Heart right ventricle (tissue), 16 donors: ENCODE results near the gene RETREG3. TPM values are rescaled to one million over a fixed set of nuclear protein-coding genes. Genes with fewer than 3 reads are reported as not detected.
"Not testable (repeated sequence)": the region's sequence is repeated elsewhere in the genome, so short reads cannot be mapped to it uniquely, and the experiment has no call there.

ENCODE experiments used
- ATAC-seq, 8 donors: fragments of 200-7000 bp; cut with Tn5 transposase; one replicate each; pipeline ENCODE4 v1.9.1; 2020; ENCODE audit warnings: mild to moderate bottlenecking in 8 of 8, moderate library complexity in 8 of 8, moderate number of reproducible peaks in 1 of 8
- DNase-seq, 2 donors: peaks; one replicate each; pipeline ENCODE4 v3.0.0-alpha.2; 2020
- H3K27ac ChIP-seq, 10 donors: fragments of 200-600 bp; sonication (generic) in 2 of 10; one replicate each; pipeline versions ENCODE4 v1.5.0 to v1.8.0; 2020 to 2022; ENCODE audit warnings: mild to moderate bottlenecking in 3 of 10
- H3K27me3 ChIP-seq, 7 donors: fragments of 200-600 bp; one replicate each; pipeline ENCODE4 v1.8.0; 2021 to 2022; ENCODE audit warnings: mild to moderate bottlenecking in 2 of 7
- H3K36me3 ChIP-seq, 9 donors: fragments of 200-600 bp; sonication (generic) in 1 of 9; one replicate each; pipeline versions ENCODE4 v1.5.0 to v1.8.0; 2020 to 2022; ENCODE audit warnings: mild to moderate bottlenecking in 2 of 9
- H3K4me1 ChIP-seq, 9 donors: fragments of 200-600 bp; sonication (generic) in 1 of 9; one replicate each; pipeline versions ENCODE4 v1.5.0 to v1.8.0; 2020 to 2022; ENCODE audit warnings: mild to moderate bottlenecking in 4 of 9
- H3K4me3 ChIP-seq, 10 donors: fragments of 200-600 bp; sonication (generic) in 2 of 10; one replicate each; pipeline versions ENCODE4 v1.5.0 to v1.8.0; 2020 to 2022; ENCODE audit warnings: mild to moderate bottlenecking in 7 of 10, moderate library complexity in 2 of 10
- H3K9me3 ChIP-seq, 11 donors: fragments of 200-600 bp in 10 of 11; sonication (generic) in 2 of 11; one replicate each; pipeline versions ENCODE4 v1.5.0 to v1.8.0; 2013 to 2022; ENCODE audit warnings: mild to moderate bottlenecking in 2 of 11, control low read depth in 1 of 11, moderate library complexity in 1 of 11
- CTCF ChIP-seq, 9 donors: fragments of 200-600 bp; sonication (generic) in 2 of 9; IDR thresholded peaks; one replicate each; pipeline versions ENCODE4 v1.5.0 to v1.8.0; 2021 to 2022; ENCODE audit warnings: antibody characterized with exemption in 9 of 9, mild to moderate bottlenecking in 5 of 9, moderate library complexity in 1 of 9
- WGBS, 2 donors: extraction: QIAGEN DNeasy Blood & Tissue Kit; methylation state at CpG; one replicate each; pipeline ENCODE4 v1.1.7; 2013; ENCODE audit warnings: inconsistent platforms in 1 of 2; 5-methylcytosine and 5-hydroxymethylcytosine counted together
- intact Hi-C, 10 donors: fragments of 100-400 bp; cut with DNase I; formaldehyde crosslinking; loops; one replicate each; pipeline versions ENCODE4 v1.11.1 to v1.14.2; 2022
- polyA plus RNA-seq, 2 donors: library from polyadenylated mRNA; stranded (reverse); fragments of 200-250 nt; gene quantifications; one replicate each; pipeline ENCODE4 v1.2.3, GENCODE V29; 2013
- total RNA-seq, 10 donors: library from RNA; stranded (reverse); fragmentation: NEBNext Ultra II Directional in 3 of 10; extraction: Animal tissue kit (Norgen Biotek cat#: 25700) in 3 of 10; gene quantifications; one replicate each; pipeline versions ENCODE4 v1.2.1 to v1.2.4, GENCODE V29; 2021 to 2023
- donor health status: Arrhythmogenic right ventricular cardiomyopathy.
- donor health status: ischemic (EF 13 %, LVEDD 7.1; RV severe dilation, severe dysfunction).
- donor health status: healthy with polysubstance abuse.
- donor health status: DM: no; HTN: yes; CAD: no.
- donor health status: DM: no; HTN: no; CAD: no.
- donor health status: ischemic (EF 25% LVEDD 6.9; RV normal size, moderate dysfunction).
- donor health status: ischemic (EF 25% LVEDD 5.7; RV mildly dilated, moderate dysfunction).
- donor health status: healthy.
- donor health status: DM: yes; HTN: yes; CAD: no.
- donor health status: Ischemic cardiomyopathy.
- donor health status: ischemic (EF 35%, LVEDD 5.7; RV mildly dilated, moderate dysfunction).
- donor health status: nonischemic (EF 11% LVEDD 7.7; RV severe dilation, severe dysfunction).
- donor health status: DM: yes; HTN: yes; CAD: no.
- donor health status: PGD.
- donor health status: ischemic (EF 29% LVEDD 5.4; RV normal size, mild dysfunction).
- donor health status: nonischemic (EF 23%, LVEDD 6.1; RV moderate dilation, normal function).

RETREG3 gene
- total and polyA plus RNA-seq, 12 donors: 9.8 to 29.9 (median 22.8) TPM

- Histone ChIP-seq H3K27me3 (no peaks in the 10 kb centered on the region), H3K4me1 (peaks cover 7 to 34% (median 20%) of the 10 kb centered on the region in 9 donors), H3K4me3 (peak overlapping the region; percentile 69 to 96 (median 86)), H3K9me3 (no peaks in the 10 kb centered on the region), H3K36me3 (peaks cover 0 to 8% (median 0%) of the 10 kb centered on the region in 9 donors), H3K27ac (peak overlapping the region; percentile 47 to 97 (median 92))
- no peak for TF ChIP-seq CTCF (IDR thresholded peaks at IDR 0.05)
- 25 to 26% methylated on average over 4 of the region's 4 CpGs for WGBS, 2 donors
- ATAC-seq: peak in 3 of 8 donors; percentile 2 to 9 (median 4)
- intact Hi-C loops: no loop called here
- no peak for DNase-seq
These were observed 54.0 kb downstream of the RETREG3 start for GRCh38 chr17:42555122-42555622.

GRCh38 chr17:42554250-42555121 is 54.7 kb downstream of the RETREG3 start:
- H3K36me3 ChIP-seq: peaks cover 0 to 8% (median 0%) of the 10 kb centered on the region in 9 donors
- intact Hi-C loops: no loop called here
- H3K27ac ChIP-seq: peak overlapping the region; percentile 47 to 97 (median 92)
- ATAC-seq (peak; percentile 90 to 96 (median 96)), DNase-seq (peak; percentile 89 to 92)
- peaks cover 7 to 34% (median 20%) of the 10 kb centered on the region in 9 donors for H3K4me1 ChIP-seq
- H3K4me3 ChIP-seq: peak overlapping the region; percentile 69 to 96 (median 86)
- 0% methylated on average over 77 to 82 of the region's 82 CpGs for WGBS, 2 donors
- H3K27me3 ChIP-seq: no peaks in the 10 kb centered on the region
- TF ChIP-seq CTCF (IDR thresholded peaks at IDR 0.05): peak in 1 of 9 donors; percentile 1
- no peaks in the 10 kb centered on the region for H3K9me3 ChIP-seq

GRCh38 chr17:42553866-42554249 is 55.3 kb downstream of the RETREG3 start:
- TF ChIP-seq CTCF (IDR thresholded peaks at IDR 0.05): peak in 1 of 9 donors; percentile 4

GRCh38 chr17:42553161-42553818 is 55.9 kb downstream of the RETREG3 start:
- H3K4me1 ChIP-seq: peaks cover 7 to 39% (median 28%) of the 10 kb centered on the region in 9 donors
- peaks cover 0 to 9% (median 0%) of the 10 kb centered on the region in 7 donors for H3K27me3 ChIP-seq
- ATAC-seq (peak in 5 of 8 donors; percentile 1 to 34 (median 8)), DNase-seq (peak in 1 of 2 donors; percentile 26)
- no peaks in the 10 kb centered on the region for H3K9me3 ChIP-seq
- WGBS, 2 donors: 65 to 75% methylated on average over 45 of the region's 45 CpGs
- H3K27ac ChIP-seq: peak overlapping the region in 6 of 10 donors; percentile 86 to 97 (median 92)
- intact Hi-C loops: no loop called here
- H3K36me3 ChIP-seq: peaks cover 0 to 8% (median 0%) of the 10 kb centered on the region in 9 donors
- TF ChIP-seq CTCF (IDR thresholded peaks at IDR 0.05): no peak
- H3K4me3 ChIP-seq: peak overlapping the region in 9 of 10 donors; percentile 69 to 96 (median 88)

More at GRCh38 chr17:42553866-42554249, 55.3 kb downstream of the RETREG3 start:
- Histone ChIP-seq H3K4me1 (peaks cover 7 to 34% (median 22%) of the 10 kb centered on the region in 9 donors), H3K27me3 (peaks cover 0 to 3% (median 0%) of the 10 kb centered on the region in 7 donors), H3K9me3 (no peaks in the 10 kb centered on the region), H3K27ac (peak overlapping the region in 9 of 10 donors; percentile 86 to 97 (median 92)), H3K4me3 (peak overlapping the region; percentile 69 to 96 (median 86)), H3K36me3 (peaks cover 0 to 8% (median 0%) of the 10 kb centered on the region in 9 donors)
- ATAC-seq (peak in 6 of 8 donors; percentile 6 to 20 (median 16)), DNase-seq (no peak)
- 47 to 55% methylated on average over 16 of the region's 16 CpGs for WGBS, 2 donors
- intact Hi-C loops: no loop called here

GRCh38 chr17:42552736-42553135 is 56.4 kb downstream of the RETREG3 start, which contains the start of gene HSD17B1:
Gene HSD17B1, plus strand, starts transcription at chr17:42552923. Its CDS starts 11 bp downstream, at chr17:42552934.
- peaks cover 0 to 13% (median 0%) of the 10 kb centered on the region in 7 donors for H3K27me3 ChIP-seq
- WGBS, 2 donors: 80 to 91% methylated on average over 14 to 15 of the region's 15 CpGs
- H3K27ac ChIP-seq: peak within 1 kb of the TSS in 6 of 10 donors; percentile 86 to 97 (median 92)
- H3K9me3 ChIP-seq, ATAC-seq, H3K36me3 ChIP-seq, intact Hi-C loops, DNase-seq: not testable (repeated sequence)
- H3K4me1 ChIP-seq: peaks cover 7 to 44% (median 33%) of the 10 kb centered on the region in 9 donors
- peak within 1 kb of the TSS in 9 of 10 donors; percentile 69 to 96 (median 88) for H3K4me3 ChIP-seq
